NOMO-1 treated with DMSO at 0.1 percent for 48 hours (cell line): ENCODE results near the gene NPTXR.

ENCODE experiments used
- DNase-seq: peaks from one replicate; lab custom pipeline; 2025; ENCODE audit not compliant: unreplicated experiment; lab: John Stamatoyannopoulos, UW

Gene NPTXR

GRCh38 chr22:38853196-38853651, 9.4 kb upstream of the NPTXR start:
- DNase-seq: no peak

- DNase-seq: no peak
Observed at GRCh38 chr22:38852522-38852921, 8.7 kb upstream of the NPTXR start.

- no peak for DNase-seq
Observed at GRCh38 chr22:38850941-38851849, 7.4 kb upstream of the NPTXR start.

- no peak for DNase-seq
Observed at GRCh38 chr22:38850399-38850798, 6.6 kb upstream of the NPTXR start.

- no peak for DNase-seq
Observed at GRCh38 chr22:38849811-38850210, 6.0 kb upstream of the NPTXR start.

- DNase-seq: no peak
Observed at GRCh38 chr22:38846412-38846811, 2.6 kb upstream of the NPTXR start.

- DNase-seq: no peak
Observed at GRCh38 chr22:38845004-38845740, 1.3 kb upstream of the NPTXR start.

GRCh38 chr22:38844315-38845003, 631 bp upstream of the NPTXR start:
- DNase-seq: no peak

GRCh38 chr22:38843201-38843656, 599 bp downstream of the NPTXR start:
- peak; percentile 66 for DNase-seq

GRCh38 chr22:38842512-38843200, 1.2 kb downstream of the NPTXR start:
- DNase-seq: no peak

- no peak for DNase-seq
Observed at GRCh38 chr22:38841635-38842034, 2.2 kb downstream of the NPTXR start.

- DNase-seq: no peak
Observed at GRCh38 chr22:38841211-38841610, 2.6 kb downstream of the NPTXR start.

- DNase-seq: no peak
Observed at GRCh38 chr22:38840129-38840528, 3.7 kb downstream of the NPTXR start.

- DNase-seq: no peak
Observed at GRCh38 chr22:38839686-38840085, 4.1 kb downstream of the NPTXR start.

GRCh38 chr22:38837414-38837928, 6.4 kb downstream of the NPTXR start:
- no peak for DNase-seq

- DNase-seq: no peak
Observed at GRCh38 chr22:38835888-38836301, 7.9 kb downstream of the NPTXR start.

- DNase-seq: no peak
Observed at GRCh38 chr22:38834991-38835390, 8.8 kb downstream of the NPTXR start.

GRCh38 chr22:38834215-38834953, 9.4 kb downstream of the NPTXR start:
- no peak for DNase-seq

GRCh38 chr22:38833061-38833460, 10.8 kb downstream of the NPTXR start:
- DNase-seq: no peak
